Endothelial cell of umbilical vein (primary cell): ENCODE measurements around the gene TRPT1. TPM values are rescaled to one million over a fixed set of nuclear protein-coding genes. Genes with fewer than 3 reads are reported as not detected.

ENCODE experiments used
- BruUV-seq: library from RNA; stranded (reverse); fragments of 400-500 nt; replicated peaks from 2 replicates; lab custom pipeline; 2021; lab: Mats Ljungman, UMichigan
- CTCF ChIA-PET: fragments of 300-600, 350-600 bp; sonication (Branson Sonifier 250); formaldehyde crosslinking; loops from one replicate; lab custom pipeline; 2021; ENCODE audit warnings: antibody characterized with exemption, inconsistent platforms; lab: Charles Lee
- POLR2A ChIA-PET: fragments of 300-600, 350-600 bp; sonication (Branson Sonifier 250); formaldehyde crosslinking; loops from one replicate; lab custom pipeline; 2021; ENCODE audit warnings: antibody characterized with exemption, inconsistent platforms; lab: Charles Lee
- DNase-seq: peaks from one replicate; pipeline ENCODE4 v3.0.0-alpha.2; 2011; ENCODE audit warnings: low read depth, low spot score
- FAIRE-seq: peaks from 2 replicates; lab custom pipeline; 2011; peaks lifted over from hg19 to GRCh38; lab: Jason Lieb, UNC
- H2AFZ ChIP-seq: 2 replicates; pipeline ENCODE4 v1.6.0; 2012; ENCODE audit warnings: low read depth, low read length, control low read depth, inconsistent platforms
- H3K27ac ChIP-seq: 2 replicates; pipeline ENCODE4 v1.5.1; 2011; ENCODE audit warnings: low read depth, mild to moderate bottlenecking, control low read depth, low read length, moderate library complexity; ENCODE audit not compliant: insufficient read depth
- H3K27me3 ChIP-seq, 2 experiments: 2 replicates each; pipeline versions ENCODE4 v1.6.0 to v1.6.1; 2011; ENCODE audit warnings: low read length in 2 of 2, mixed read lengths in 1 of 2; ENCODE audit not compliant: control insufficient read depth in 2 of 2, insufficient read depth in 2 of 2
- H3K36me3 ChIP-seq, 2 experiments: 2 replicates in 1 of 2; 3 replicates in 1 of 2; pipeline ENCODE4 v1.5.1; 2011; ENCODE audit warnings: low read length in 2 of 2, mild to moderate bottlenecking in 1 of 2, moderate library complexity in 1 of 2; ENCODE audit not compliant: control insufficient read depth in 2 of 2, insufficient read depth in 2 of 2; ENCODE audit errors: extremely low read depth in 1 of 2
- H3K4me1 ChIP-seq: 3 replicates; pipeline ENCODE4 v1.5.1; 2011; ENCODE audit warnings: mild to moderate bottlenecking, low read length; ENCODE audit not compliant: control insufficient read depth, insufficient read depth; ENCODE audit errors: extremely low read depth
- H3K4me2 ChIP-seq: 2 replicates; pipeline ENCODE4 v1.6.1; 2011; ENCODE audit warnings: low read length, control low read depth, mixed read lengths; ENCODE audit not compliant: insufficient read depth
- H3K4me3 ChIP-seq, 3 experiments: fragments of 200-600 bp in 1 of 3; sonication (generic), shearing (Covaris generic) in 1 of 3; replicated peaks in 1 of 3; 2 replicates each; pipeline ENCODE4 v1.5.1; 2011 to 2016; ENCODE audit warnings: control low read depth in 3 of 3, low read length in 3 of 3, mild to moderate bottlenecking in 2 of 3, inconsistent platforms in 1 of 3, low read depth in 1 of 3, moderate library complexity in 1 of 3; ENCODE audit not compliant: insufficient read depth in 1 of 3
- H3K79me2 ChIP-seq: 2 replicates; pipeline ENCODE4 v1.6.0; 2012; ENCODE audit warnings: low read length, inconsistent platforms; ENCODE audit not compliant: control insufficient read depth, insufficient read depth
- H3K9ac ChIP-seq: replicated peaks from 2 replicates; pipeline ENCODE3; 2011; ENCODE audit warnings: low read length, control low read depth; ENCODE audit not compliant: insufficient read depth; ENCODE audit errors: extremely low read depth
- H3K9me1 ChIP-seq: replicated peaks from 3 replicates; pipeline ENCODE4 v1.6.0; 2011; ENCODE audit warnings: mild to moderate bottlenecking, low read length; ENCODE audit not compliant: control insufficient read depth, insufficient read depth; ENCODE audit errors: extremely low read depth
- H3K9me3 ChIP-seq: replicated peaks from 2 replicates; pipeline ENCODE4 v1.5.1; 2012; ENCODE audit warnings: low read length, inconsistent platforms; ENCODE audit not compliant: control insufficient read depth, insufficient read depth
- H4K20me1 ChIP-seq: replicated peaks from 2 replicates; pipeline ENCODE3; 2011; ENCODE audit warnings: mild to moderate bottlenecking, low read length; ENCODE audit not compliant: control insufficient read depth, insufficient read depth; ENCODE audit errors: extremely low read depth
- EZH2 ChIP-seq: IDR thresholded peaks from 2 replicates; pipeline ENCODE4 v1.6.1; 2012; ENCODE audit warnings: borderline replicate concordance, low read depth, mild to moderate bottlenecking, moderate library complexity, low read length, inconsistent platforms; ENCODE audit not compliant: severe bottlenecking
- FOS ChIP-seq: IDR thresholded peaks from 2 replicates; pipeline ENCODE4 v1.6.1; 2011; ENCODE audit warnings: mild to moderate bottlenecking, low read length, moderate library complexity, borderline replicate concordance; ENCODE audit not compliant: insufficient read depth
- GATA2 ChIP-seq: IDR thresholded peaks from 2 replicates; pipeline ENCODE4 v1.7.0; 2011; ENCODE audit warnings: low read depth, mild to moderate bottlenecking, moderate library complexity, mixed read lengths, low read length; ENCODE audit not compliant: insufficient read length, insufficient read depth
- JUN ChIP-seq: IDR thresholded peaks from 2 replicates; pipeline ENCODE4 v1.6.1; 2011; ENCODE audit warnings: borderline replicate concordance, low read depth; ENCODE audit not compliant: insufficient read length, insufficient read depth
- MAX ChIP-seq: IDR thresholded peaks from 2 replicates; pipeline ENCODE4 v1.6.1; 2011; ENCODE audit not compliant: insufficient read depth, insufficient read length
- MYC ChIP-seq: IDR thresholded peaks from one replicate; pipeline ENCODE4 v1.6.1; 2011; ENCODE audit warnings: mild to moderate bottlenecking, low read depth, low read length
- POLR2AphosphoS5 ChIP-seq: IDR thresholded peaks from 2 replicates; pipeline ENCODE4 v1.6.1; 2012; ENCODE audit warnings: low read depth, mild to moderate bottlenecking, control low read depth, low read length, moderate library complexity; ENCODE audit not compliant: insufficient read depth
- dilution Hi-C: fragments of 300-500 bp; cut with MboI; formaldehyde crosslinking; loops from one replicate; pipeline ENCODE4 v1.15.0; 2019; ENCODE audit warnings: low sequenced_read_pairs; ENCODE audit not compliant: extremely low pct_ligation_motif_present
- intact Hi-C: fragments of 100-400 bp; cut with micrococcal nuclease; formaldehyde crosslinking; loops from one replicate; pipeline ENCODE4 v1.10.0; 2022
- polyA plus RNA-seq, 4 experiments: library from polyadenylated mRNA; depleted of rRNA in 3 of 4; stranded (reverse) in 3 of 4; unstranded in 1 of 4; fragments of >200 nt; gene quantifications; 2 replicates each; pipeline versions ENCODE4 v1.2.1 to v1.2.3, GENCODE V29; 2011 to 2012; ENCODE audit warnings: missing spikeins in 1 of 4
- total RNA-seq: library from RNA; stranded (reverse); gene quantifications from 2 replicates; pipeline ENCODE4 v1.2.3, GENCODE V29; 2021

The TRPT1 gene
- total and polyA plus RNA-seq, 2 donors (not counting 3 experiments of a cell fraction or from before 2014, with no cell fraction given) = 26.2 to 56.6 TPM

DNA sequence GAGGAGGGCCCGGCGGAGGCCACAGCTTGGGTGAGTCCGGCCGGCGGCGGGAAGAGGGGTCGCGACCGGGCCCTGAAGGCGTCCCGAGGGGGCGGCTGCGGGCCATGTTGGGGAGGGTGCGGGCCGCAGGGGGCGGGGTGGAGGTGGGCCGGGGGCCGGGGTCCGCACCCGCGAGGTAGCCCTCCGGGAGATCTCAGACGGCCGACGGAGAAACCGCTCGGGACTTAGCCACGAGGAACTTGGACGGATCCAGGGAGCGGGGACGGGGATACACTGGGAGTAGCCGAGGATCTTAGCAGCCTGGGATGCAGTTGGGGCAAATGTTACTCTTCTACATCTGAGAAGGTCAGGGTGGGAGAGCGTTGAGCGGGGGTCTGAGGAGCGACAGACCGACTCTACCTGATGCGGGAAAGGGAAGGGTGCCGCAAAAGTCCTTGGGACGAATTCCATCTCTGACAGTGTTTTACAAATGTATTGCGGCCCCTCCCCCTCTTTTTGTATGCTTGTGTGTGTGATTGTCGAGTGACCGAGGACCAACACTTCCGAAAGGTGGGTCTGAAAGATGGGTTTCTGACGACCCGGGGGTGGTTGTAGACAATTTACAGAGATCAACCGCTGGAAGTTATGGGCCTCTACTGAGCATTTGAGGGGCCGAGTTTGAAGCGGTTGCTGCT lies 39.4 kb downstream of the TRPT1 start:
- H3K9ac ChIP-seq = peak overlapping the region; percentile 49
- H3K36me3 ChIP-seq = peaks cover 0 to 2% of the 10 kb centered on the region in 2 experiments
- no TSS peak for BruUV-seq
- FAIRE-seq = peak; percentile 69
- H3K9me1 ChIP-seq = no peaks in the 10 kb centered on the region
- dilution Hi-C loops (no loop called here), intact Hi-C loops (loop anchor here (1.0 to 5.0 kb wide), 3 partner anchors 21 to 101 kb away; partner anchors contain the start of genes DNAJC4, GPR137 and VEGFB)
- H3K4me3 ChIP-seq = no peak overlapping the region
- TF ChIP-seq GATA2 = no peak
- TF ChIP-seq FOS = no peak
- TF ChIP-seq POLR2AphosphoS5 = no peak
- no peak for TF ChIP-seq JUN
- TF ChIP-seq MYC = no peak
- TF ChIP-seq EZH2 = no peak
- no peak for TF ChIP-seq MAX
- no peak overlapping the region for H2AFZ ChIP-seq
- H3K79me2 ChIP-seq = peaks cover 31% of the 10 kb centered on the region
- peak; percentile 39 for DNase-seq
- CTCF ChIA-PET = interaction anchor here (0.9 to 3.3 kb wide), 11 partner anchors 11 to 184 kb away, joined by 3 to 27 read pairs (median 5); partner anchors contain the start of genes BAD, CATSPERZ and FKBP2
- H3K4me2 ChIP-seq = no peak overlapping the region
- peaks cover 9% of the 10 kb centered on the region for H3K4me1 ChIP-seq
- POLR2A ChIA-PET = interaction anchor here (0.9 to 1.5 kb wide), 3 partner anchors 21 to 131 kb away, joined by 3 to 6 read pairs (median 6); partner anchors contain the start of genes FERMT3, PRDX5 and TRMT112
- H3K9me3 ChIP-seq = no peaks in the 10 kb centered on the region
- no peaks in the 10 kb centered on the region for H4K20me1 ChIP-seq
- no peaks in the 10 kb centered on the region for H3K27me3 ChIP-seq
- no peak overlapping the region for H3K27ac ChIP-seq
